Liver (tissue), 3 donors: Measurements from ENCODE around the gene NPIPB2.

ENCODE experiments used
- ATF3 ChIP-seq: IDR thresholded peaks from 2 replicates; pipeline ENCODE4 v1.6.1; 2016; ENCODE audit warnings: antibody characterized with exemption
- FOXA1 ChIP-seq: IDR thresholded peaks from 2 replicates; pipeline ENCODE4 v1.6.1; 2016; ENCODE audit warnings: antibody characterized with exemption
- GABPA ChIP-seq, 2 donors: IDR thresholded peaks in 1 of 2; conservative IDR thresholded peaks in 1 of 2; 2 replicates each; pipeline ENCODE4 v1.6.1; 2016; ENCODE audit warnings: antibody characterized with exemption in 2 of 2, mild to moderate bottlenecking in 1 of 2, moderate library complexity in 1 of 2
- RXRA ChIP-seq, 2 donors: IDR thresholded peaks; 2 replicates each; pipeline ENCODE4 v1.6.1; 2017 to 2018; ENCODE audit warnings: antibody characterized with exemption in 2 of 2, mild to moderate bottlenecking in 1 of 2
- SP1 ChIP-seq: IDR thresholded peaks from 2 replicates; pipeline ENCODE4 v1.6.1; 2018; ENCODE audit warnings: antibody characterized with exemption, mild to moderate bottlenecking
- TAF1 ChIP-seq: conservative IDR thresholded peaks from 2 replicates; pipeline ENCODE4 v1.6.1; 2016; ENCODE audit warnings: antibody characterized with exemption, mild to moderate bottlenecking
- YY1 ChIP-seq: IDR thresholded peaks from 2 replicates; pipeline ENCODE4 v1.6.1; 2016; ENCODE audit warnings: antibody characterized with exemption, mild to moderate bottlenecking
- TF ChIP-seq, protein P1 (sequence below): fragments of 150-350 bp; IDR thresholded peaks from 2 replicates; pipeline ENCODE4 v1.5.1; 2017; ENCODE audit warnings: improper control_type of control experiment, low read depth, low read length; ENCODE audit not compliant: missing input control
- TF ChIP-seq, protein P2 (sequence below): IDR thresholded peaks from 2 replicates; pipeline ENCODE4 v1.6.1; 2016; ENCODE audit warnings: antibody characterized with exemption, mild to moderate bottlenecking
- donor health status: healthy.
- donor health status: healthy.

DNA sequence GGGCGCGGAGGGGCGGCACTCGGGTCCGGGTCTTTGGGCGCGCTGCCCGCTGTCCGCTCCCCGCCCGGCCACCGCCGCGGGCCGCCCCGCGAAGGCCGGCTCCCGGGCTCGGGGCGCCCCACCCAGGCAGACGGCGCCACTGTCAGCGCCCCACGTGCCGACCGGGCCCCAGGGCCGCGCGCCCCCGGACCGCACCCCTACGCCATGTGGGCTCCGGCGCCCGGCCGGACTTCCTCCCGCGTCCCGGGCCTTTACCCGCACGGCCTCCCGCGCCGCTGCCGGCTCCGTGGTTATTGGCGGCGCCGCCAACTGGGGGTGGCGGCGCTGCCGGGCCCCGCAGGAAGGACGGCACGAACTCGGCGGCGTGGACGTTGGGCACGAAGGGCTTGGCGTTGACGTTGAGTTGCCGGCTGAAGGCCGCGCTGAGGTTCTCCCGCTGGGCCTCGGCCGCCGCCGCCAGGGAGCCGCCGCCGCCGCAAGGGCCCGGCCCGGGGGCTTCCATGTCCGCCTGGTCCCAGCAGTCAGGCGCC is 26.7 kb downstream of the NPIPB2 start:
- TF ChIP-seq, protein P1, sequence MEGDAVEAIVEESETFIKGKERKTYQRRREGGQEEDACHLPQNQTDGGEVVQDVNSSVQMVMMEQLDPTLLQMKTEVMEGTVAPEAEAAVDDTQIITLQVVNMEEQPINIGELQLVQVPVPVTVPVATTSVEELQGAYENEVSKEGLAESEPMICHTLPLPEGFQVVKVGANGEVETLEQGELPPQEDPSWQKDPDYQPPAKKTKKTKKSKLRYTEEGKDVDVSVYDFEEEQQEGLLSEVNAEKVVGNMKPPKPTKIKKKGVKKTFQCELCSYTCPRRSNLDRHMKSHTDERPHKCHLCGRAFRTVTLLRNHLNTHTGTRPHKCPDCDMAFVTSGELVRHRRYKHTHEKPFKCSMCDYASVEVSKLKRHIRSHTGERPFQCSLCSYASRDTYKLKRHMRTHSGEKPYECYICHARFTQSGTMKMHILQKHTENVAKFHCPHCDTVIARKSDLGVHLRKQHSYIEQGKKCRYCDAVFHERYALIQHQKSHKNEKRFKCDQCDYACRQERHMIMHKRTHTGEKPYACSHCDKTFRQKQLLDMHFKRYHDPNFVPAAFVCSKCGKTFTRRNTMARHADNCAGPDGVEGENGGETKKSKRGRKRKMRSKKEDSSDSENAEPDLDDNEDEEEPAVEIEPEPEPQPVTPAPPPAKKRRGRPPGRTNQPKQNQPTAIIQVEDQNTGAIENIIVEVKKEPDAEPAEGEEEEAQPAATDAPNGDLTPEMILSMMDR = peak; percentile 5
- no peak for TF ChIP-seq TAF1
- no peak for TF ChIP-seq SP1
- TF ChIP-seq GABPA (IDR thresholded peaks at IDR 0.05 in 1 of 2, conservative IDR thresholded peaks at IDR 0.05 in 1 of 2) = no peak
- TF ChIP-seq, protein P2, sequence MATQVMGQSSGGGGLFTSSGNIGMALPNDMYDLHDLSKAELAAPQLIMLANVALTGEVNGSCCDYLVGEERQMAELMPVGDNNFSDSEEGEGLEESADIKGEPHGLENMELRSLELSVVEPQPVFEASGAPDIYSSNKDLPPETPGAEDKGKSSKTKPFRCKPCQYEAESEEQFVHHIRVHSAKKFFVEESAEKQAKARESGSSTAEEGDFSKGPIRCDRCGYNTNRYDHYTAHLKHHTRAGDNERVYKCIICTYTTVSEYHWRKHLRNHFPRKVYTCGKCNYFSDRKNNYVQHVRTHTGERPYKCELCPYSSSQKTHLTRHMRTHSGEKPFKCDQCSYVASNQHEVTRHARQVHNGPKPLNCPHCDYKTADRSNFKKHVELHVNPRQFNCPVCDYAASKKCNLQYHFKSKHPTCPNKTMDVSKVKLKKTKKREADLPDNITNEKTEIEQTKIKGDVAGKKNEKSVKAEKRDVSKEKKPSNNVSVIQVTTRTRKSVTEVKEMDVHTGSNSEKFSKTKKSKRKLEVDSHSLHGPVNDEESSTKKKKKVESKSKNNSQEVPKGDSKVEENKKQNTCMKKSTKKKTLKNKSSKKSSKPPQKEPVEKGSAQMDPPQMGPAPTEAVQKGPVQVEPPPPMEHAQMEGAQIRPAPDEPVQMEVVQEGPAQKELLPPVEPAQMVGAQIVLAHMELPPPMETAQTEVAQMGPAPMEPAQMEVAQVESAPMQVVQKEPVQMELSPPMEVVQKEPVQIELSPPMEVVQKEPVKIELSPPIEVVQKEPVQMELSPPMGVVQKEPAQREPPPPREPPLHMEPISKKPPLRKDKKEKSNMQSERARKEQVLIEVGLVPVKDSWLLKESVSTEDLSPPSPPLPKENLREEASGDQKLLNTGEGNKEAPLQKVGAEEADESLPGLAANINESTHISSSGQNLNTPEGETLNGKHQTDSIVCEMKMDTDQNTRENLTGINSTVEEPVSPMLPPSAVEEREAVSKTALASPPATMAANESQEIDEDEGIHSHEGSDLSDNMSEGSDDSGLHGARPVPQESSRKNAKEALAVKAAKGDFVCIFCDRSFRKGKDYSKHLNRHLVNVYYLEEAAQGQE = no peak
- TF ChIP-seq YY1 = no peak
- TF ChIP-seq FOXA1 = no peak
- TF ChIP-seq ATF3 = no peak
- no peak for TF ChIP-seq RXRA (IDR thresholded peaks at IDR 0.05)
